PFSK-1 (cell line): ENCODE results near the gene VAT1L.

Source experiments
- FOXP2 ChIP-seq: optimal IDR thresholded peaks from 2 replicates; pipeline ENCODE3; 2011; ENCODE audit warnings: borderline replicate concordance, control low read depth, inconsistent platforms; ENCODE audit not compliant: insufficient read depth; ENCODE audit errors: extremely low read length, extremely low read depth
- POLR2AphosphoS5 ChIP-seq: IDR thresholded peaks from 2 replicates; pipeline ENCODE4 v1.6.1; 2012; ENCODE audit warnings: low read depth, mild to moderate bottlenecking, control low read depth, low read length, moderate library complexity
- REST ChIP-seq, 2 experiments: IDR thresholded peaks; 2 replicates each; pipeline versions ENCODE4 v1.6.1 to v1.8.0; 2011 to 2012; ENCODE audit warnings: low read depth in 2 of 2, low read length in 2 of 2, control low read depth in 1 of 2, inconsistent platforms in 1 of 2, mild to moderate bottlenecking in 1 of 2, moderate library complexity in 1 of 2; ENCODE audit not compliant: insufficient read depth in 1 of 2
- SIN3A ChIP-seq: IDR thresholded peaks from 2 replicates; pipeline ENCODE4 v1.6.1; 2012; ENCODE audit warnings: mild to moderate bottlenecking, low read length, moderate library complexity, borderline replicate concordance; ENCODE audit not compliant: insufficient read depth
- TAF1 ChIP-seq: IDR thresholded peaks from 2 replicates; pipeline ENCODE4 v1.6.1; 2012; ENCODE audit warnings: low read length, control low read depth, borderline replicate concordance; ENCODE audit not compliant: insufficient read depth

The VAT1L gene

GRCh38 chr16:77858060-77858459 is 69.7 kb downstream of the VAT1L start:
- TF ChIP-seq REST (IDR thresholded peaks at IDR 0.05; ENCODE audit: insufficient read depth in 1 of 2, low read depth in 2 of 2, low read length in 2 of 2): no peak
- no peak for TF ChIP-seq POLR2AphosphoS5
- TF ChIP-seq FOXP2: no peak
- no peak for TF ChIP-seq TAF1
- TF ChIP-seq SIN3A: no peak

GRCh38 chr16:77859493-77860232 is 71.3 kb downstream of the VAT1L start:
- TF ChIP-seq POLR2AphosphoS5 (no peak), SIN3A (no peak), TAF1 (no peak)

GRCh38 chr16:77860953-77861352 is 72.6 kb downstream of the VAT1L start:
- no peak for TF ChIP-seq POLR2AphosphoS5
- no peak for TF ChIP-seq FOXP2
- no peak for TF ChIP-seq TAF1
- TF ChIP-seq REST (IDR thresholded peaks at IDR 0.05; ENCODE audit: insufficient read depth in 1 of 2, low read depth in 2 of 2, low read length in 2 of 2): no peak
- no peak for TF ChIP-seq SIN3A

DNA sequence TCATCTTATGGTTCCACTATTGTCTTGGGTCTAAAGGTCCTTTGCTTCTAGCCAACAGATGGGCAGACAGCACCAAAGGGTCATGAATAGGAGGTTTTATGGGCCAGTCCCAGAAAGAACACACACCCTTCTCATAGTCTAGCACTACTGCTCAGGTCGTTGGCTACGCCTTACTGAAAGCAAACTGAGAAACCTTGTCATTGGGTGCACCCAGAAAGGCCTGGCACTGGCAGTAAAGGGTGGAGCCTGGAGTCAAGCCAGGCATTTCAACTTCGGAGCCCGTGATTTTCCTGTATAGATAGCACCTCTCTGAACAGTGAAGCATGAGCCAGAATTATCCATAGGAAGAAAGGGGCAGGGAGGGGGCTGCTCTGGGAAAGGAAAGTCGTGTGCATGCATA is 74.9 kb downstream of the VAT1L start:
- TF ChIP-seq TAF1 (no peak), POLR2AphosphoS5 (no peak), SIN3A (no peak), REST (IDR thresholded peaks at IDR 0.05; ENCODE audit: insufficient read depth in 1 of 2, low read depth in 2 of 2, low read length in 2 of 2) (no peak), FOXP2 (no peak)

DNA sequence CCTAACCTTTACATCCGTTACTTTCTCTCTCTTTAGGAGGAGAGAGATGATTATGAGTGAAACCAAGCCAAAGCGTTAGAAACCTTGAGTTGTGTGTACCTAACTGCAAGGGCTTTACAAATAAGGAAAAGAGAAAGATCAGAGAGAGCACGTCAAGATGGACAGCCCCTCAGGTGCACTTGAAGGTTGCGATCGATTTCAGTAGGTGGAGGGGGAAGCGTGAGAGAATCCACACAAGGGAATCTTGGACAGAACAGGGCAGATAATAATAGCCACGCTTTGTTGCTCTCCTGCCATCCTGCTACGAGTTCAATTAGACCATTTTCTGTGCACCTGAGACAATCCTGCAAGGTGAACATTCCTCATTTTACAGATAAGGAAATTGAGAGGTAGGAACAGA is 78.4 kb downstream of the VAT1L start:
- TF ChIP-seq REST (IDR thresholded peaks at IDR 0.05; ENCODE audit: insufficient read depth in 1 of 2, low read depth in 2 of 2, low read length in 2 of 2): no peak
- TF ChIP-seq TAF1: no peak
- TF ChIP-seq POLR2AphosphoS5: no peak
- no peak for TF ChIP-seq SIN3A
- TF ChIP-seq FOXP2: no peak
